Muscle layer of colon (tissue), 2 donors: ENCODE results near the gene CNGB1.

Source experiments
- H3K27ac ChIP-seq: one replicate; pipeline ENCODE4 v1.7.0; 2013; ENCODE audit warnings: low read depth, mild to moderate bottlenecking, low read length, moderate library complexity
- H3K27me3 ChIP-seq, 2 donors: one replicate each; pipeline ENCODE4 v1.7.0; 2013; ENCODE audit warnings: low read length in 2 of 2, mild to moderate bottlenecking in 2 of 2; ENCODE audit not compliant: insufficient read depth in 2 of 2, control insufficient read depth in 1 of 2
- H3K36me3 ChIP-seq: one replicate; pipeline ENCODE4 v1.7.0; 2013; ENCODE audit warnings: mild to moderate bottlenecking, low read length; ENCODE audit not compliant: insufficient read depth
- H3K4me1 ChIP-seq: one replicate; pipeline ENCODE4 v1.7.0; 2013; ENCODE audit warnings: mild to moderate bottlenecking, low read length; ENCODE audit not compliant: insufficient read depth
- H3K4me3 ChIP-seq, 2 donors: one replicate each; pipeline ENCODE4 v1.7.0; 2013; ENCODE audit warnings: low read length in 2 of 2, low read depth in 1 of 2, mild to moderate bottlenecking in 1 of 2, moderate library complexity in 1 of 2
- H3K9ac ChIP-seq: one replicate; pipeline ENCODE4 v1.7.0; 2013; ENCODE audit warnings: low read length
- H3K9me3 ChIP-seq: one replicate; pipeline ENCODE4 v1.7.0; 2013; ENCODE audit warnings: mild to moderate bottlenecking, low read length
- donor health status: abdominal sarcoma.
- donor health status: Adenocarcinoma of cecum.

CNGB1 gene

GRCh38 chr16:58002416-58002800 lies 31.5 kb upstream of the CNGB1 start:
- H3K9me3 ChIP-seq: no peaks in the 10 kb centered on the region
- peaks cover 12% of the 10 kb centered on the region for H3K4me1 ChIP-seq
- H3K27me3 ChIP-seq: no peaks in the 10 kb centered on the region
- H3K36me3 ChIP-seq: peaks cover 4% of the 10 kb centered on the region
- H3K27ac ChIP-seq: no peak overlapping the region
- no peak overlapping the region for H3K9ac ChIP-seq
- no peak overlapping the region for H3K4me3 ChIP-seq

DNA sequence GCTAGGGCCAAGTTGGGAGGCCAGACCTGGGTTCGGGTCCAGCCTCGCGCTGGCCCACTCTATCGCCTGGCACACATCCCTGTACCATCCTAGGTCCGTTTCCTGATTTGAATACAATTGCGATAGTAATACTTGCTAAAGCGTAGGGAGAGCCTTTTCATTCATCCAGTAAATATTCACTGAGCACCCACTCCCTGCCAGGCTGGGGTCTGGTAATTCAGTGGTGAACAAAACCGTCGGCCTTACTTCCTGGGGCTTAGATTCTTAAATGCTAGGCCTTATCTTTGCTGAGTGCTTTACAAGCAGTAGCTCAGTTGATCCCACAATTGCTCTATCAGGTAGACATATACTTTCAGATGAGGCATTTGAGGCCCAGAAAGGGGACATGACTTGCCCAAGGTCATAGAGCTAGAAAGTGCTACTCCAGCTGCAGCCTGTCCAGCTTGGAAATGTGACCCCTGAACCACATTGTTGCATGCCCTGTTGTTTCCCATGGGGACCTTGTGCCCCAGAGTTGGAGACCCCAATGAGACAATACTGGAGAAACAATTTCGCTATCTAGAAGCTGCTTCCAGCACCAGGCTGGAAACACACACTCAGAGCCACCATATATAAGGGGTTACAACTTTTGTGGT lies 31.0 kb upstream of the CNGB1 start:
- Histone ChIP-seq H3K27me3 (no peaks in the 10 kb centered on the region), H3K4me1 (peaks cover 12% of the 10 kb centered on the region), H3K9me3 (no peaks in the 10 kb centered on the region), H3K36me3 (peaks cover 10% of the 10 kb centered on the region), H3K4me3 (peak overlapping the region; percentile 87 to 94), H3K27ac (peak overlapping the region; percentile 97), H3K9ac (no peak overlapping the region)

DNA sequence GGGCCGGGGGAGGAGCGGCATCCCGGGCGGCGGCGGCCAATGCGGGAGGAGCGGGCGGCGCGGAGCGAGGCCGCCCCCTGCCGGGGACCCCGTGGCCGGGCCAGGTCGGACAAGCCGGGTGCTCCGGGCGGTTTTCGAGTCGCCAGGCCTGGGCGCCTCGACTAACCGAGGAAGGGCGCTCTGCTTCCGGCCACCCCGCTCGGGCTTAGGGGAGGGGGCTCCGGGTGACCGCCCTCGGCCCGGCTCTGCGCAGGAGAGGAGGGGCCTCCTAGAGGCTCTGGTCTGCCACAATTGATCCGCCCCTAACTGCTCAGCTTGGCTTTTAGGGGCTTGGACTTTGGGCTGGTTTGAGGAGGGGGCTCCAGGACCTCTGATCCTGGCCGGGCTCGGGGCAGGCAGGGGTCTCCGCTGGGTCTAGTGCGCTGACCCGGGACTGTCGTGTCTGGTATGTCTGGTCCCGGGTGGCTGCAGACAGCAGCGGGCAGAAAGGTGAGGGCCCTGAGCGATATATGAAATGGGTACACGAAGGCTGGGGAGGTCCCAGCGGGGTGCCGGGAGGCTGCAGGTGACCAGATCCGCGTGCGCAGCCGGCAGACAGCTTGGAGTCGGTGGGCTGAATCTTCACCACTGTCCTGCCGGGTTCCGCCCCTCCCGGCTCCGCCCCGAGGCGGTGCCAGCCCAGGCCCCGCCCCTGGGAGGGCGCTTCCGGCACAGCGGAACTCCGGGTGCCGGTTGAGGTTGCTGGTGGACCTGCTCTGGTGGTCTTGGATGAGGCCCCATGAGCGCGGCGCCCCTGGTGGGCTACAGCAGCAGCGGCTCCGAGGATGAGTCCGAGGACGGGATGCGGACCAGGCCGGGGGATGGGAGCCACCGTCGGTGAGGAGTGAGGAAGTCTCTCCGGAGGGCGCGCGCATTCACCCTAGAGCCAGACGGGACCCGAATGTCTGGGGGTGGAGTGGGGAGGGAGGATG lies 30.1 kb upstream of the CNGB1 start, which contains the start of gene USB1:
TSS of gene USB1 (plus strand) at position 702 of the 971 bp plus-strand sequence. CDS start at position 779, 77 bp downstream.
- Histone ChIP-seq H3K4me1 (peaks cover 12% of the 10 kb centered on the region), H3K4me3 (peak within 1 kb of the TSS; percentile 87 to 94), H3K36me3 (peaks cover 19% of the 10 kb centered on the region), H3K27ac (peak within 1 kb of the TSS; percentile 97), H3K9me3 (no peaks in the 10 kb centered on the region), H3K9ac (peak within 1 kb of the TSS; percentile 33), H3K27me3 (no peaks in the 10 kb centered on the region)

DNA sequence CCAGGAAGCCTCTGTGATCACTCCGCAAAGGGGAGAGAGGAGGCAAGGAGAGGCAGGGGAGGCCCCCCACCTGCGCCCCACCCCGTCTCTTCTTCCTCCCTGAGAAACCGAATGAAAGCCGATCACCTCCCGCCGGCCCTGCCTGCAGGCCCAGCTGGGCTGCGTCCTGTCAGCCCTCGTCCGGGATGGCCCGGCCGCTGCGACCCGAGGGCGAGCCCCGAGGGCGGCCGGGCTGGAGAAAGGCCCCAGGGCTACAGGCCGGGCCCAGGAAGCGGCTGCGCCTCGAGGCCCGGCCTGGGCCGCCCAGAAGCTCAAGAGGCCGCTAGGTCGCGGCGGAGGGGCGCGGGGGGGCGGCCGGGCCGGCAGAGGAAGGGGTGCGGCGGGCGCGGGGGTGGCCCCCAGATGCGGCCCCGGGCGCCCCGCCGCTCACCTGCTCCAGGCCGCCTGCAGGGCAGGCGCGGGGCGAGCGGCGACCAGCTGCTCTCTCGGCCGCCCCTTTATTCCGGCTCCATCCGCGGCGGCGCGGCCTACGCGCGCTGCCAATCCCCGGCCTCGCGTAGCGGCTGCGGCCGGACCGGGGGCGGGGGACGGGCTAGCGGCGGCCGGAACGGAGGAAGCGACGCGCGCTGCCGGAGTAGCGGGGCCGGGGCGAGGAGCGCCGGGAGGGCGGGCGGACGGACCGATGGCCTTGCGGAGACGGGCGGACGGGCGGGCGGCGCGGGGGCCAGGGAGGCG lies 29.2 kb upstream of the CNGB1 start, which contains the start of gene ZNF319:
TSS of gene ZNF319 (minus strand) at position 702 of the 735 bp plus-strand sequence. CDS start 2,407 bp downstream, outside the sequence.
- H3K9me3 ChIP-seq: no peaks in the 10 kb centered on the region
- no peaks in the 10 kb centered on the region for H3K27me3 ChIP-seq
- H3K9ac ChIP-seq: peak within 1 kb of the TSS; percentile 69
- H3K4me1 ChIP-seq: peaks cover 12% of the 10 kb centered on the region
- H3K36me3 ChIP-seq: peaks cover 27% of the 10 kb centered on the region
- peak within 1 kb of the TSS; percentile 97 for H3K27ac ChIP-seq
- H3K4me3 ChIP-seq: peak within 1 kb of the TSS; percentile 87 to 94

- H3K27me3 ChIP-seq: no peaks in the 10 kb centered on the region
- peaks cover 34% of the 10 kb centered on the region for H3K36me3 ChIP-seq
- H3K27ac ChIP-seq: peak overlapping the region; percentile 70
- peaks cover 12% of the 10 kb centered on the region for H3K4me1 ChIP-seq
- peak overlapping the region; percentile 72 to 82 for H3K4me3 ChIP-seq
- peak overlapping the region; percentile 69 for H3K9ac ChIP-seq
- no peaks in the 10 kb centered on the region for H3K9me3 ChIP-seq
Observed at GRCh38 chr16:57999366-57999970, 28.5 kb upstream of the CNGB1 start.

DNA sequence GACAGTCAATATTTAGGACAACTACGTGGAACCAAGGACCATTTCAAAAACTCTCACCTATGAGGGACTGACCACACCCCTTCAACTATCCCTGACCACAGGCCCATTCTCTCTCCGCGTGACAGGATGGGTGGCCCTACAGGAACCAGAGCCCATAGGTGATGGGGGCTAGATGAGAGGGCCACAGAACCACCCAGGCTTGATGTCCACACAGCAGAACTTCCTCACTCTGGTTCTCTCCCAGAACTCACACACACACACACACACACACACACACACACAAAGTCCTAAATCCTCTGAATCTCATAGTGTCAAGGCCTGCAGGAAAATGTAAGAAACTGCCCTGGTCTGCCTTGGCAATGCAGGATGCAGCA lies 28.1 kb upstream of the CNGB1 start:
- Histone ChIP-seq H3K4me3 (peak overlapping the region in 1 of 2 donors; percentile 72), H3K36me3 (peaks cover 39% of the 10 kb centered on the region), H3K4me1 (peaks cover 12% of the 10 kb centered on the region), H3K9ac (peak overlapping the region; percentile 51), H3K27me3 (no peaks in the 10 kb centered on the region), H3K27ac (peak overlapping the region; percentile 70), H3K9me3 (no peaks in the 10 kb centered on the region)

- no peak overlapping the region for H3K27ac ChIP-seq
- H3K4me1 ChIP-seq: peaks cover 12% of the 10 kb centered on the region
- peak overlapping the region; percentile 51 for H3K9ac ChIP-seq
- H3K36me3 ChIP-seq: peaks cover 42% of the 10 kb centered on the region
- H3K27me3 ChIP-seq: no peaks in the 10 kb centered on the region
- H3K4me3 ChIP-seq: no peak overlapping the region
- no peaks in the 10 kb centered on the region for H3K9me3 ChIP-seq
Observed at GRCh38 chr16:57998486-57998885, 27.6 kb upstream of the CNGB1 start.

GRCh38 chr16:57997528-57998265 lies 26.8 kb upstream of the CNGB1 start:
- Histone ChIP-seq H3K9me3 (no peaks in the 10 kb centered on the region), H3K36me3 (peaks cover 42% of the 10 kb centered on the region), H3K9ac (no peak overlapping the region), H3K4me3 (no peak overlapping the region), H3K27me3 (no peaks in the 10 kb centered on the region), H3K27ac (no peak overlapping the region), H3K4me1 (peaks cover 12% of the 10 kb centered on the region)

DNA sequence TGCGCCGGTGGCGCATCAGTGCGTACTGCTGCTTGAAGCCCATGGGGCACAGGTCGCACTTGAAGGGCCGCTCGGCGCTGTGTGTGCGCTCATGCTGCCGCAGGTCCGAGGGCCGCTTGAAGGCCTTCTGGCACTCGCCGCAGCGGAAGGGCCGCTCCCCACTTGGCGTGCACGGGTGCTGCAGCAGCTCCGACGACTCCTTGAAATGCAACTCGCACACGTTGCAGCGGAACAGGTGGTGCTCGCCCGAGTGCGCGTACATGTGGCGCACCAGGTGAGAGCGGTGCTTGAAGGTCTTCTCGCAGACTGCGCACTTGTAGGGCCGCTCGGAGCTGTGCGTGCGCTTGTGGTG lies 26.2 kb upstream of the CNGB1 start:
- no peaks in the 10 kb centered on the region for H3K27me3 ChIP-seq
- no peak overlapping the region for H3K4me3 ChIP-seq
- no peaks in the 10 kb centered on the region for H3K9me3 ChIP-seq
- H3K9ac ChIP-seq: no peak overlapping the region
- peaks cover 12% of the 10 kb centered on the region for H3K4me1 ChIP-seq
- peaks cover 42% of the 10 kb centered on the region for H3K36me3 ChIP-seq
- no peak overlapping the region for H3K27ac ChIP-seq

DNA sequence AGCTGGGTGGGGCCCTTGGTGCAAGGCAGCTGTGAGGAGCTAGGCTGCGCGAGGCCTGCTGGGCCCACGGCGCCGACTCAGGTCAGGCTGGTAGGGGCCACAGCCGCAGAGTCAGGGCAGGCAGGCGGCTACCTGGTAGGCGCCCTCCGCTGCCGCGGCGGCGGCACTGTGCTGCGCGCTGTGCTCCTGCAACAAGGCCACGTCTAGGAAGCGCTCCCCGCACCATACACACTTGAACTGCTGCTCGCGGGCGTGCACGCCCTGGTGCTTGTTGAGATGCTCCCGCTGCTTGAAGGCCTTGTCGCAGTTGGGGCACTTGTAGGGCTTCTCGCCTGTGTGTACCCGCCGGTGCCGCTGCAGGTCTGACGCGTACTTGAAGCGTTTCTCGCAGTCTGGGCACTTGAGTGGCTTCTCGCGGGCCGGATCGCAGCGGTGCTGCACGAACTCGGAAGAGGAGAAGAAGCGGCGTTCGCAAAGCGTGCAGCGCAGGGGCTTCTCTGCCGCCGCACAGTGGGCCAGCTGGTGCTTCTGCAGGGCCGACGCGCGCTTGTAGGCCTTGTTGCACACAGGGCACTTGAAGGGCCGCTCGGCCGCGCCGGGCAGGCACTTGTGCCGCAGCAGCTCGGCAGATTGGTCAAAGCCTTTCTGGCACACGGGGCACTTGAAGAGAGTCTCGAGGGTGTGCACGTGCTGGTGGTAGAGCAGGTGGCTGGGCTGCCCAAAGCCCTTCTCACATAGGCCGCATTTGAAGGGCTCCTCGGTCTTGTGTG lies 25.7 kb upstream of the CNGB1 start:
- Histone ChIP-seq H3K27me3 (no peaks in the 10 kb centered on the region), H3K27ac (no peak overlapping the region), H3K4me3 (no peak overlapping the region), H3K36me3 (peaks cover 42% of the 10 kb centered on the region), H3K9me3 (no peaks in the 10 kb centered on the region), H3K4me1 (peaks cover 12% of the 10 kb centered on the region), H3K9ac (no peak overlapping the region)
